WERI-Rb-1 (cell line): ENCODE data around the gene LYPD4.
"Not testable (repeated sequence)": the region's sequence is repeated elsewhere in the genome, so short reads cannot be mapped to it uniquely, and the experiment has no call there.

ENCODE experiments used
- DNase-seq: peaks from one replicate; pipeline ENCODE4 v3.0.0-alpha.2; 2020
- H3K27ac ChIP-seq: fragments of 250-450 bp; sonication (Bioruptor Pico); 2 replicates; pipeline ENCODE4 v1.5.1; 2020; ENCODE audit warnings: mild to moderate bottlenecking, moderate library complexity
- H3K27me3 ChIP-seq: fragments of 250-450 bp; sonication (Bioruptor Pico); 2 replicates; pipeline ENCODE4 v1.5.1; 2021; ENCODE audit warnings: mild to moderate bottlenecking, low read depth, moderate library complexity; ENCODE audit not compliant: insufficient read depth, severe bottlenecking
- H3K36me3 ChIP-seq: fragments of 250-450 bp; sonication (Bioruptor Pico); 2 replicates; pipeline ENCODE4 v1.5.1; 2020; ENCODE audit warnings: mild to moderate bottlenecking, moderate library complexity
- H3K4me3 ChIP-seq: 2 replicates; pipeline ENCODE4 v1.5.1; 2011; ENCODE audit warnings: low read depth, mild to moderate bottlenecking, control low read depth, low read length
- H3K9me3 ChIP-seq: fragments of 250-450 bp; sonication (Bioruptor Pico); 2 replicates; pipeline ENCODE4 v1.5.1; 2021; ENCODE audit warnings: mild to moderate bottlenecking, moderate library complexity; ENCODE audit not compliant: severe bottlenecking
- TF ChIP-seq, protein P1 (sequence below): IDR thresholded peaks from 2 replicates; pipeline ENCODE4 v1.5.1; 2011; ENCODE audit warnings: low read depth, mild to moderate bottlenecking, control low read depth, inconsistent platforms, low read length

Gene LYPD4

DNA sequence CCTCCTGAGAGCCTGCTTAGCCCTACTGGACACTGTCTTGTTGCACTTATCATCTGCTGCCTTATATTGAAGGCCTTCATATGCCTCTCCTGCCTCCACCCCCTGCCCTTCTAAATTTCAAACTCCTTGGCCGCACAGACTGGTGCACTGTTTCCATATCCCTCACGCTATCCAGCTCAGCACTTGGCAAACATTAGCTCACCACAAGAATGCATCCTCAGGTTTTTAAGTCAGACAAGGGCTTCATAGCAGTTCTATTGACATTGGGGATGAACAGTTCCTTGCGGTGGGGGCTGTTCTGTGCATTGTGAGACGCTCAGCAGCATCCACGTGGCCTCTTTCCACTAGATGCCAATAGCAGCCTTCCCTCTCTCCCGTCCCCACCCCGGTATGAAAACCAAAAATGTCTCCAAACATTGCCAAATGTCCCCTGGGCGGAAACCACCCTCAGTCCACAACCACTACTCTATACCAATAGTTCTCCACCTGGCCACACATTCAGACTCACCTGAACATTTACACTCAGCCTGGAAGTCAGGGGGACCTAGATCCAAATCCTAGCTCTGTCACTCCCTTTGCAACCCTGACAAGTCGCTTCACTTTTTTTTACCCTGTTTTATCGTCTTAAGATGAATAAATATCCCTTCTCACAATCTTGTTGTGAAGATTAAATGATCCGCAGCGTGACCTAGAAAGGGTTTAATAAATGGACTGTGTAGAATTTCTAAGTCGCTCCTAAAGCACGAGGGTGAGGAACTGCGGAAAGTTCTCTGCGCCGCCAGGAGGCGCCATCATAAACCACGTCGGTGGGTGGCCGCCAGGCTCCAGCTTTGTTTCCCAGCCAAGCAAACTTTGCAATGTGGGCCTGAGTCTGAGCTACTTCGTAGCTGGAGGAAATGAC lies 51.7 kb downstream of the LYPD4 start:
- Histone ChIP-seq H3K27ac (no peak overlapping the region), H3K27me3 (peaks cover 34% of the 10 kb centered on the region), H3K9me3 (no peaks in the 10 kb centered on the region), H3K36me3 (no peaks in the 10 kb centered on the region), H3K4me3 (no peak overlapping the region)
- peak; percentile 67 for DNase-seq
- TF ChIP-seq, protein P1, sequence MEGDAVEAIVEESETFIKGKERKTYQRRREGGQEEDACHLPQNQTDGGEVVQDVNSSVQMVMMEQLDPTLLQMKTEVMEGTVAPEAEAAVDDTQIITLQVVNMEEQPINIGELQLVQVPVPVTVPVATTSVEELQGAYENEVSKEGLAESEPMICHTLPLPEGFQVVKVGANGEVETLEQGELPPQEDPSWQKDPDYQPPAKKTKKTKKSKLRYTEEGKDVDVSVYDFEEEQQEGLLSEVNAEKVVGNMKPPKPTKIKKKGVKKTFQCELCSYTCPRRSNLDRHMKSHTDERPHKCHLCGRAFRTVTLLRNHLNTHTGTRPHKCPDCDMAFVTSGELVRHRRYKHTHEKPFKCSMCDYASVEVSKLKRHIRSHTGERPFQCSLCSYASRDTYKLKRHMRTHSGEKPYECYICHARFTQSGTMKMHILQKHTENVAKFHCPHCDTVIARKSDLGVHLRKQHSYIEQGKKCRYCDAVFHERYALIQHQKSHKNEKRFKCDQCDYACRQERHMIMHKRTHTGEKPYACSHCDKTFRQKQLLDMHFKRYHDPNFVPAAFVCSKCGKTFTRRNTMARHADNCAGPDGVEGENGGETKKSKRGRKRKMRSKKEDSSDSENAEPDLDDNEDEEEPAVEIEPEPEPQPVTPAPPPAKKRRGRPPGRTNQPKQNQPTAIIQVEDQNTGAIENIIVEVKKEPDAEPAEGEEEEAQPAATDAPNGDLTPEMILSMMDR = peak; percentile 75

DNA sequence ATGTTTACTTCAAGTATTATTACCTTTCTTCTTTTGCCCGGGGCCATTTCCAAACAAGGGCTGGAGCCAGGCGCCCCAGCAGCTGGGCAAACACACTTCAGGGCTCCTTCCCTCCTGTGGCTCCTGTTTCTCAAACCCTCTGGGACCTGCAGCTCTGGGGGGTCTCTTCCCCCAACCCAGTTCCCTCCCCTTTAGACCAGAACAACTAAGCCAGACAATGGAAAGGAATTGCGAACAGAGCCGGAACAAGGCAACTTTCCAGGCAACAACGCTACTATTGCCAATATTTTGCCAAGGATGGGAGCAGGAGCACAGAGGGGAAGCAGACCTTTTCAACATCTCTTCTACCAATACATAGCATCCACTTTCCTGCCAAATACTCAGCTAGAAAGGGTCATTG lies 55.4 kb downstream of the LYPD4 start:
- not testable (repeated sequence) for H3K4me3 ChIP-seq, H3K36me3 ChIP-seq, H3K9me3 ChIP-seq, H3K27ac ChIP-seq, DNase-seq
- H3K27me3 ChIP-seq = peaks cover 64% of the 10 kb centered on the region

DNA sequence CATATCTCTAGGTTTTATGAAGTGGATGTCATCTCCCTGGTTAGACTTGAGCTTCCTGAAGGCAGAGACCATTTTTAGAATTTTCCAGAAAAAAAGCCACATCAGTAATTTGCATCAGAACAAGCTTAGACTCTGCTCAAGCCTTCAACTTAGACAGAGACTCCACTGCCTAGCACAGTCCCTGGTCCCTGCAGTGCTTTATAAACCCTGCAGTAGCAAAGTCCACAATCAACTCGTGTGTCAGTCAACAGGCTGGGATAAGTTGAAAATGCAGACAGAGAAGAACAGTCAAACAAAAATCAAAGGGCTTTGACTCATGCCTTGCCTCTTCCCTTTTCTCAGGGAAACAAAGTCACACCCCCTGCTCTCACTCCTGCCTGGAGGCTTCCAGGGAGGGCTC lies 56.0 kb downstream of the LYPD4 start:
- H3K27me3 ChIP-seq = peaks cover 64% of the 10 kb centered on the region
- not testable (repeated sequence) for H3K27ac ChIP-seq, H3K4me3 ChIP-seq, H3K9me3 ChIP-seq, DNase-seq, H3K36me3 ChIP-seq
